GM21528 (cell line): Measurements from ENCODE around the gene SEMA6A.

Experiments
- ATAC-seq: cut with Tn5 transposase; IDR thresholded peaks from one replicate; pipeline ENCODE4 v1.9.1; 2021; ENCODE audit warnings: mild to moderate bottlenecking, moderate library complexity; ENCODE audit not compliant: unreplicated experiment, low FRiP score

SEMA6A gene

GRCh38 chr5:116574367-116575325, at the start of gene SEMA6A:
Gene SEMA6A (minus strand): TSS chr5:116574823. CDS start chr5:116504944, 69,879 bp downstream.
- ATAC-seq, result peak; percentile 68

GRCh38 chr5:116622375-116623050, 47.9 kb upstream of the SEMA6A start:
- ATAC-seq, result no peak

- ATAC-seq, result no peak
Measured at GRCh38 chr5:116621599-116621998, 47.0 kb upstream of the SEMA6A start.

GRCh38 chr5:116616876-116617275, 42.3 kb upstream of the SEMA6A start:
- ATAC-seq, result no peak

- ATAC-seq, result no peak
Measured at GRCh38 chr5:116614603-116614920, 39.9 kb upstream of the SEMA6A start.

- peak; percentile 45 for ATAC-seq
Measured at GRCh38 chr5:116613445-116613844, 38.8 kb upstream of the SEMA6A start.

GRCh38 chr5:116612431-116612830, 37.8 kb upstream of the SEMA6A start:
- no peak for ATAC-seq

- ATAC-seq, result no peak
Measured at GRCh38 chr5:116605310-116606070, 30.9 kb upstream of the SEMA6A start.

- no peak for ATAC-seq
Measured at GRCh38 chr5:116604805-116605204, 30.2 kb upstream of the SEMA6A start.

- no peak for ATAC-seq
Measured at GRCh38 chr5:116600876-116601275, 26.3 kb upstream of the SEMA6A start.

- ATAC-seq, result no peak
Measured at GRCh38 chr5:116598911-116599310, 24.3 kb upstream of the SEMA6A start.

GRCh38 chr5:116595498-116595897, 20.9 kb upstream of the SEMA6A start:
- ATAC-seq, result no peak

- ATAC-seq, result no peak
Measured at GRCh38 chr5:116593340-116593739, 18.7 kb upstream of the SEMA6A start.

GRCh38 chr5:116585227-116585626, 10.6 kb upstream of the SEMA6A start:
- no peak for ATAC-seq

GRCh38 chr5:116583862-116584222, 9.2 kb upstream of the SEMA6A start:
- ATAC-seq, result no peak

- ATAC-seq, result no peak
Measured at GRCh38 chr5:116583085-116583861, 8.7 kb upstream of the SEMA6A start.

- ATAC-seq, result no peak
Measured at GRCh38 chr5:116581910-116582309, 7.3 kb upstream of the SEMA6A start.

GRCh38 chr5:116579144-116579543, 4.5 kb upstream of the SEMA6A start:
- no peak for ATAC-seq

GRCh38 chr5:116578676-116579075, 4.1 kb upstream of the SEMA6A start:
- ATAC-seq, result no peak

GRCh38 chr5:116577064-116577788, 2.6 kb upstream of the SEMA6A start:
- peak; percentile 65 for ATAC-seq
